K562 (cell line): Measurements from ENCODE around the gene SST.
A peak's percentile ranks its signal among the peaks of the same experiment; 100 is the strongest.

Experiments used
- BRF1 ChIP-seq: IDR thresholded peaks from 3 replicates; pipeline ENCODE4 v1.6.1; 2011; ENCODE audit warnings: borderline replicate concordance, mild to moderate bottlenecking; ENCODE audit not compliant: insufficient read length; ENCODE audit errors: extremely low read depth
- CTCF ChIP-seq, 3 experiments: IDR thresholded peaks in 2 of 3; conservative IDR thresholded peaks in 1 of 3; 2 replicates each; pipeline ENCODE4 v1.5.1; 2011 to 2012; ENCODE audit warnings: low read length in 3 of 3, mild to moderate bottlenecking in 3 of 3, control low read depth in 2 of 3, improper control_type of control experiment in 1 of 3, inconsistent platforms in 1 of 3, low read depth in 1 of 3, mixed read lengths in 1 of 3, moderate library complexity in 1 of 3; ENCODE audit not compliant: insufficient read depth in 2 of 3
- EP300 ChIP-seq: IDR thresholded peaks from 2 replicates; pipeline ENCODE4 v1.6.1; 2012; ENCODE audit warnings: low read length, improper control_type of control experiment
- JUN ChIP-seq, 2 experiments: sonication (generic) in 1 of 2; formaldehyde crosslinking in 1 of 2; IDR thresholded peaks; 2 replicates each; pipeline versions ENCODE4 v1.6.1 to v1.8.0; 2012 to 2022; ENCODE audit warnings: borderline replicate concordance in 2 of 2, mild to moderate bottlenecking in 2 of 2, improper control_type of control experiment in 1 of 2, low read depth in 1 of 2, low read length in 1 of 2, missing genetic modification reagents in 1 of 2
- MAFK ChIP-seq: IDR thresholded peaks from 2 replicates; pipeline ENCODE4 v1.6.1; 2011; ENCODE audit warnings: low read length, improper control_type of control experiment
- REST ChIP-seq, 2 experiments: fragments of 450-650 bp; formaldehyde crosslinking in 1 of 2; IDR thresholded peaks; 2 replicates each; pipeline versions ENCODE4 v1.4.0 to v1.6.1; 2014 to 2020; ENCODE audit warnings: mild to moderate bottlenecking in 2 of 2, borderline replicate concordance in 1 of 2, low read depth in 1 of 2
- ZBTB8A ChIP-seq: fragments of 450-650 bp; IDR thresholded peaks from 2 replicates; pipeline ENCODE4 v1.6.1; 2018; ENCODE audit warnings: mild to moderate bottlenecking, moderate library complexity; ENCODE audit not compliant: partially characterized antibody
- ZNF239 ChIP-seq: fragments of 250-450 bp; sonication (Bioruptor Pico); IDR thresholded peaks from 2 replicates; pipeline ENCODE4 v1.4.0; 2020; ENCODE audit warnings: mild to moderate bottlenecking

GRCh38 chr3:187678726-187679268, 8.6 kb upstream of the SST start:
- TF ChIP-seq ZBTB8A (no peak), JUN (IDR thresholded peaks at IDR 0.05; ENCODE audit: borderline replicate concordance, low read depth, low read length) (no peak), JUN (CRISPR knock-in tag; IDR thresholded peaks at IDR 0.05; ENCODE audit: borderline replicate concordance) (no peak), BRF1 (no peak), CTCF (IDR thresholded peaks at IDR 0.05 in 2 of 3, conservative IDR thresholded peaks at IDR 0.05 in 1 of 3; ENCODE audit: insufficient read depth in 2 of 3, low read depth in 1 of 3, low read length in 3 of 3) (peak; percentile 68 to 81 (median 77)), REST (IDR thresholded peaks at IDR 0.05; ENCODE audit: borderline replicate concordance) (peak; percentile 83), REST (CRISPR knock-in tag; IDR thresholded peaks at IDR 0.05; ENCODE audit: low read depth) (no peak), EP300 (no peak), MAFK (no peak), ZNF239 (CRISPR knock-in tag) (no peak)
